Panc1 (cell line): ENCODE results near the gene SMAP2. TPM values are rescaled to one million over a fixed set of nuclear protein-coding genes. Genes with fewer than 3 reads are reported as not detected.

Source experiments
- ATAC-seq: fragments of 200-7000 bp; cut with Tn5 transposase; 2 replicates; pipeline ENCODE4 v1.9.1; 2020; ENCODE audit warnings: mild to moderate bottlenecking, moderate library complexity
- BruUV-seq: library from RNA; stranded (reverse); fragments of 400-500 nt; replicated peaks from 2 replicates; lab custom pipeline; 2021; lab: Mats Ljungman, UMichigan
- CTCF ChIA-PET: fragments of 300-600 bp; sonication (Branson Sonifier 250); formaldehyde crosslinking; loops from one replicate; lab custom pipeline; 2022; ENCODE audit warnings: antibody characterized with exemption; lab: Charles Lee
- POLR2A ChIA-PET: fragments of 300-600 bp; sonication (Branson Sonifier 250); formaldehyde crosslinking; loops from one replicate; lab custom pipeline; 2022; ENCODE audit warnings: antibody characterized with exemption; lab: Charles Lee
- DNase-seq: peaks from one replicate; pipeline ENCODE4 v3.0.0-alpha.2; 2010; ENCODE audit warnings: low read depth, low spot score
- H3K27ac ChIP-seq: 2 replicates; pipeline ENCODE4 v1.5.1; 2011; ENCODE audit warnings: mild to moderate bottlenecking, low read length, inconsistent platforms
- H3K27me3 ChIP-seq: fragments of 200-500 bp; sonication (Bioruptor generic); 2 replicates; pipeline ENCODE4 v1.6.0; 2014; ENCODE audit warnings: low read length, inconsistent platforms; ENCODE audit not compliant: control insufficient read depth, insufficient read depth
- H3K36me3 ChIP-seq: fragments of 200-500 bp; sonication (Bioruptor generic); 2 replicates; pipeline ENCODE4 v1.5.1; 2014; ENCODE audit warnings: inconsistent platforms, mild to moderate bottlenecking, low read length, moderate library complexity; ENCODE audit not compliant: control insufficient read depth, insufficient read depth
- H3K4me1 ChIP-seq: 2 replicates; pipeline ENCODE4 v1.5.1; 2011; ENCODE audit warnings: inconsistent platforms, mild to moderate bottlenecking, low read length, moderate library complexity; ENCODE audit not compliant: control insufficient read depth, insufficient read depth
- H3K4me3 ChIP-seq, 2 experiments: 2 replicates each; pipeline ENCODE4 v1.5.1; 2011 to 2012; ENCODE audit warnings: low read depth in 2 of 2, low read length in 2 of 2, mild to moderate bottlenecking in 2 of 2, inconsistent platforms in 1 of 2, moderate library complexity in 1 of 2
- H3K9me3 ChIP-seq: fragments of 200-500 bp; sonication (Bioruptor generic); 2 replicates; pipeline ENCODE4 v1.5.1; 2014; ENCODE audit warnings: low read depth, mild to moderate bottlenecking, inconsistent platforms, low read length, moderate library complexity; ENCODE audit not compliant: control insufficient read depth, insufficient read depth
- POLR2AphosphoS5 ChIP-seq: IDR thresholded peaks from 2 replicates; pipeline ENCODE4 v1.6.1; 2012; ENCODE audit warnings: mild to moderate bottlenecking, low read depth, low read length, moderate library complexity
- REST ChIP-seq, 2 experiments: IDR thresholded peaks; 2 replicates each; pipeline ENCODE4 v1.6.1; 2011 to 2012; ENCODE audit warnings: low read depth in 2 of 2, control low read depth in 1 of 2, low read length in 1 of 2, mild to moderate bottlenecking in 1 of 2, moderate library complexity in 1 of 2; ENCODE audit not compliant: insufficient read depth in 1 of 2
- SIN3A ChIP-seq: IDR thresholded peaks from 2 replicates; pipeline ENCODE4 v1.6.1; 2012; ENCODE audit warnings: low read depth, mild to moderate bottlenecking, low read length, moderate library complexity, borderline replicate concordance; ENCODE audit not compliant: insufficient read depth
- TCF7L2 ChIP-seq: IDR thresholded peaks from 2 replicates; pipeline ENCODE4 v1.6.1; 2011; ENCODE audit warnings: mild to moderate bottlenecking, low read depth, low read length, inconsistent platforms
- in situ Hi-C: cut with HindIII; loops from 2 replicates; pipeline ENCODE4 v1.10.0; 2016; ENCODE audit warnings: low sequenced_read_pairs, low pct_unique_long_range_greater_than_20kb
- intact Hi-C: fragments of 100-400 bp; cut with micrococcal nuclease; formaldehyde crosslinking; loops from one replicate; pipeline ENCODE4 v1.10.0; 2022; ENCODE audit not compliant: unreplicated experiment
- total RNA-seq: library from RNA; stranded (reverse); gene quantifications from one replicate; pipeline ENCODE4 v1.2.1, GENCODE V29; 2021; ENCODE audit not compliant: unreplicated experiment
- TF ChIP-seq, protein P1 (sequence below): fragments of 450-650 bp; IDR thresholded peaks from 2 replicates; pipeline ENCODE4 v1.5.1; 2017; ENCODE audit warnings: mild to moderate bottlenecking

Gene SMAP2
- total RNA-seq, 1 experiment from 2014 or later: 21.5 TPM

DNA sequence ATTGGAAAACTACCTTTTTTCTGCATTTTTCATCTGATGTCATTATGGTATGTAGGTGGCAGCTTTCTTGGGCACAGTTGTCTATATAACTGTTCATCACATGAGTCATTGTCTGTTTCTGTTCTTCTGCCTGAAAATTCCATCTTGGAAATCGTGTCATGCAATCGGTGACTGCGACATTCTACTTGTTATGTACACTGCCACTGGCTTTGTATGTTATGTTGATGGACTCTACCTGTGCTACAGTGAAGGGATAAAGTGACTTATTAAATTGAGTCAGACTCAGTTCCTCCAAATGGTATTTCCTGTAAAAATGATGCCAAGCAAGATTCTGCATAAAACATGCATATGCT lies 8.6 kb downstream of the SMAP2 start:
- in situ Hi-C loops (no loop called here), intact Hi-C loops (no loop called here)
- CTCF ChIA-PET: interaction anchor here (1.1 to 1.2 kb wide), 2 partner anchors 9 to 18 kb away, joined by 3 to 7 read pairs; partner anchors contain the start of gene SMAP2
- POLR2A ChIA-PET: no interaction called here
- Histone ChIP-seq H3K4me1 (peaks cover 63% of the 10 kb centered on the region), H3K9me3 (no peaks in the 10 kb centered on the region), H3K27ac (peak overlapping the region; percentile 73; the same call in 1 of the 2 replicates), H3K36me3 (no peaks in the 10 kb centered on the region), H3K27me3 (no peaks in the 10 kb centered on the region), H3K4me3 (no peak overlapping the region)
- BruUV-seq: no TSS peak
- ATAC-seq (no peak), DNase-seq (no peak)
- no peak for TF ChIP-seq REST (IDR thresholded peaks at IDR 0.05; ENCODE audit: insufficient read depth in 1 of 2, low read depth in 2 of 2, low read length in 1 of 2)
- TF ChIP-seq POLR2AphosphoS5: no peak
- no peak for TF ChIP-seq SIN3A
- TF ChIP-seq, protein P1, sequence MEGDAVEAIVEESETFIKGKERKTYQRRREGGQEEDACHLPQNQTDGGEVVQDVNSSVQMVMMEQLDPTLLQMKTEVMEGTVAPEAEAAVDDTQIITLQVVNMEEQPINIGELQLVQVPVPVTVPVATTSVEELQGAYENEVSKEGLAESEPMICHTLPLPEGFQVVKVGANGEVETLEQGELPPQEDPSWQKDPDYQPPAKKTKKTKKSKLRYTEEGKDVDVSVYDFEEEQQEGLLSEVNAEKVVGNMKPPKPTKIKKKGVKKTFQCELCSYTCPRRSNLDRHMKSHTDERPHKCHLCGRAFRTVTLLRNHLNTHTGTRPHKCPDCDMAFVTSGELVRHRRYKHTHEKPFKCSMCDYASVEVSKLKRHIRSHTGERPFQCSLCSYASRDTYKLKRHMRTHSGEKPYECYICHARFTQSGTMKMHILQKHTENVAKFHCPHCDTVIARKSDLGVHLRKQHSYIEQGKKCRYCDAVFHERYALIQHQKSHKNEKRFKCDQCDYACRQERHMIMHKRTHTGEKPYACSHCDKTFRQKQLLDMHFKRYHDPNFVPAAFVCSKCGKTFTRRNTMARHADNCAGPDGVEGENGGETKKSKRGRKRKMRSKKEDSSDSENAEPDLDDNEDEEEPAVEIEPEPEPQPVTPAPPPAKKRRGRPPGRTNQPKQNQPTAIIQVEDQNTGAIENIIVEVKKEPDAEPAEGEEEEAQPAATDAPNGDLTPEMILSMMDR: no peak
- no peak for TF ChIP-seq TCF7L2

DNA sequence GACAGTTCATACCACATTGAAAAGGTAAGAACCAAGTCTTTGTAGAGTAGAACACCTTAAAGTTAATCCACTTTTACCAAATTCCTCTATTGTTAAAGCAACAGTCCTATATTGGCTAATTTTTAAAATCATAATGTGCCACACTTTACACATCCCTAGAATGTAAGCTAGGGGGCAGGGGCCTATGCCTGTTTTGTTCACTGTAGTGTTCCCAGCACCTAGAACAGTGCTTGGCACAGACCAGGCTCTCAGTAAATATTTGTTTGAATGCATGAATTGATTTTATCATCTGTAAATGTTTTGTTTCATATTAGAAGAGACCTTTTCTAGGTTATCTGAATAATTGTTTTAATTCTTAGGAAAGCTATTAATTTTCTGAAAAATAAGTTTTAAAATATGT lies 9.1 kb downstream of the SMAP2 start:
- intact Hi-C loops (no loop called here), in situ Hi-C loops (no loop called here)
- no peaks in the 10 kb centered on the region for H3K36me3 ChIP-seq
- BruUV-seq: no TSS peak
- POLR2A ChIA-PET: no interaction called here
- ATAC-seq (no peak), DNase-seq (no peak)
- CTCF ChIA-PET: interaction anchor here (1.1 to 1.2 kb wide), 2 partner anchors 9 to 18 kb away, joined by 3 to 7 read pairs; partner anchors contain the start of gene SMAP2
- peak overlapping the region; percentile 73 for H3K27ac ChIP-seq
- H3K4me1 ChIP-seq: peaks cover 63% of the 10 kb centered on the region
- H3K27me3 ChIP-seq: no peaks in the 10 kb centered on the region
- TF ChIP-seq TCF7L2: no peak
- no peak for TF ChIP-seq SIN3A
- TF ChIP-seq POLR2AphosphoS5: no peak
- TF ChIP-seq, protein P1: no peak; the same call in 1 of the 2 replicates
- no peak for TF ChIP-seq REST (IDR thresholded peaks at IDR 0.05; ENCODE audit: insufficient read depth in 1 of 2, low read depth in 2 of 2, low read length in 1 of 2)
- H3K4me3 ChIP-seq: no peak overlapping the region
- H3K9me3 ChIP-seq: no peaks in the 10 kb centered on the region
